Measurements from ENCODE around the gene B3GAT3. TPM values are rescaled to one million over a fixed set of nuclear protein-coding genes. Genes with fewer than 3 reads are reported as not detected.

B3GAT3 gene
- total RNA-seq, 1 donor from 2014 or later = 32.8 TPM

DNA sequence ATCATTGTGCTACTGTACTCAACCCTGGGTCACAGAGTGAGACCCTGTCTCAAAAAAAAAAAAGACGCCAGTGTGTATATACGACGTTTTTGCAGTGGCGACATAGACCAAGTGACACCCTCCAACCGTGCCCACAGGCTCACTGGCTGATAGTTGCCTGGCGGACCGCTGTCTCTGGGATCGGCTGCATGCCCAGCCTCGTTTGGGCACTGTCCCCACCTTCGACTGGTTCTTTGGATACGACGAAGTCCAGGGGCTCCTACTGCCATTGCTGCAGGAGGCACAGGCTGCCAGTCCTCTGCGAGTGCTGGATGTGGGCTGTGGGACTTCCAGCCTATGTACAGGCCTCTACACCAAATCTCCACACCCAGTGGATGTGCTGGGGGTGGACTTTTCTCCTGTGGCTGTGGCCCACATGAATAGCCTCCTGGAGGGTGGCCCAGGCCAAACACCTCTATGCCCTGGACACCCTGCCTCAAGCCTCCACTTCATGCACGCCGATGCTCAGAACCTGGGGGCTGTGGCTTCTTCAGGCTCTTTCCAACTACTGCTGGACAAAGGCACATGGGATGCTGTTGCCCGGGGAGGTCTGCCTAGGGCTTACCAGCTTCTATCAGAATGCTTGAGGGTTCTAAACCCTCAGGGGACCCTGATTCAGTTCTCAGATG, 44.6 kb upstream of the B3GAT3 start:
- TF ChIP-seq, protein P1, sequence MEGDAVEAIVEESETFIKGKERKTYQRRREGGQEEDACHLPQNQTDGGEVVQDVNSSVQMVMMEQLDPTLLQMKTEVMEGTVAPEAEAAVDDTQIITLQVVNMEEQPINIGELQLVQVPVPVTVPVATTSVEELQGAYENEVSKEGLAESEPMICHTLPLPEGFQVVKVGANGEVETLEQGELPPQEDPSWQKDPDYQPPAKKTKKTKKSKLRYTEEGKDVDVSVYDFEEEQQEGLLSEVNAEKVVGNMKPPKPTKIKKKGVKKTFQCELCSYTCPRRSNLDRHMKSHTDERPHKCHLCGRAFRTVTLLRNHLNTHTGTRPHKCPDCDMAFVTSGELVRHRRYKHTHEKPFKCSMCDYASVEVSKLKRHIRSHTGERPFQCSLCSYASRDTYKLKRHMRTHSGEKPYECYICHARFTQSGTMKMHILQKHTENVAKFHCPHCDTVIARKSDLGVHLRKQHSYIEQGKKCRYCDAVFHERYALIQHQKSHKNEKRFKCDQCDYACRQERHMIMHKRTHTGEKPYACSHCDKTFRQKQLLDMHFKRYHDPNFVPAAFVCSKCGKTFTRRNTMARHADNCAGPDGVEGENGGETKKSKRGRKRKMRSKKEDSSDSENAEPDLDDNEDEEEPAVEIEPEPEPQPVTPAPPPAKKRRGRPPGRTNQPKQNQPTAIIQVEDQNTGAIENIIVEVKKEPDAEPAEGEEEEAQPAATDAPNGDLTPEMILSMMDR (IDR thresholded peaks at IDR 0.05; ENCODE audit: unreplicated experiment) = no peak
- Mint-ChIP-seq H3K36me3 (ENCODE audit: low read depth, unreplicated experiment) (peaks cover 7% of the 10 kb centered on the region), H3K4me3 (ENCODE audit: unreplicated experiment) (peak overlapping the region; percentile 79), H3K27me3 (ENCODE audit: unreplicated experiment) (peaks cover 8% of the 10 kb centered on the region), H3K27ac (ENCODE audit: unreplicated experiment) (no peak overlapping the region), H3K4me1 (ENCODE audit: unreplicated experiment) (peaks cover 27% of the 10 kb centered on the region), H3K9me3 (ENCODE audit: unreplicated experiment) (no peaks in the 10 kb centered on the region)
- DNase-seq (ENCODE audit: low spot score) = no peak

DNA sequence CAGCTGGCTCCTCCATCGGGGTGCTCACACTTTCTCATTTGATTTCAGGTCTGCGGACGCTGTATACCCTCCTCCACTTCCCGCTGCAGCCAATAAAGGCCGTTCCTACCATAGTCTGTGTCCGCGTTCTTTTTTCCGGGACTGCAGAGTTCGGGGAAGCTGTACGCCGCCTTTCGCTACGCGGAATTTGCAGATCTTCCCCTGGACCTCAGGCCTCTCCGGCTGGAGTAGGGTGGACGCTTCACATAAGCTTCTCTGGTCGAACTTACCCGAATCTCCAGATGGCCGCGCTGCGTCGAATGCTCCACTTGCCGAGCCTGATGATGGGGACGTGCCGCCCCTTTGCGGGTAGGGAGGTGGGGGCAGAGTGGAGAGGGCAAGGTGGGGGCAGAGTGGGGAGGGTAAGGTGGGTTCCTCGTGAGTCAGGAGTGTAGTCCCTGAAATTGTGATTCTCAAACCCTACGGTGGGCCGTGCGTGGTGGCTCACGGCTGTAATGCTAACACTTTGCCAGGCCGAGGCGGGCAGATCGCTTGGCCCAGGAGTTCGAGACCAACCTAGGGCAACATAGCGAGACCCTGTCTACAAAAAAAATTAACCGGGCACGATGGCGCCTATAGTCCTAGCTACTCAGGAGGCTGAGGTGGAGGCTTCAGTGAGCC, 43.9 kb upstream of the B3GAT3 start:
- Mint-ChIP-seq H3K9me3 (ENCODE audit: unreplicated experiment) (no peaks in the 10 kb centered on the region), H3K27me3 (ENCODE audit: unreplicated experiment) (peaks cover 3% of the 10 kb centered on the region), H3K4me1 (ENCODE audit: unreplicated experiment) (peaks cover 21% of the 10 kb centered on the region), H3K4me3 (ENCODE audit: unreplicated experiment) (peak overlapping the region; percentile 97), H3K36me3 (ENCODE audit: low read depth, unreplicated experiment) (peaks cover 4% of the 10 kb centered on the region), H3K27ac (ENCODE audit: unreplicated experiment) (peak overlapping the region; percentile 90)
- peak; percentile 52 for DNase-seq (ENCODE audit: low spot score)
- TF ChIP-seq, protein P1 (IDR thresholded peaks at IDR 0.05; ENCODE audit: unreplicated experiment) = no peak

DNA sequence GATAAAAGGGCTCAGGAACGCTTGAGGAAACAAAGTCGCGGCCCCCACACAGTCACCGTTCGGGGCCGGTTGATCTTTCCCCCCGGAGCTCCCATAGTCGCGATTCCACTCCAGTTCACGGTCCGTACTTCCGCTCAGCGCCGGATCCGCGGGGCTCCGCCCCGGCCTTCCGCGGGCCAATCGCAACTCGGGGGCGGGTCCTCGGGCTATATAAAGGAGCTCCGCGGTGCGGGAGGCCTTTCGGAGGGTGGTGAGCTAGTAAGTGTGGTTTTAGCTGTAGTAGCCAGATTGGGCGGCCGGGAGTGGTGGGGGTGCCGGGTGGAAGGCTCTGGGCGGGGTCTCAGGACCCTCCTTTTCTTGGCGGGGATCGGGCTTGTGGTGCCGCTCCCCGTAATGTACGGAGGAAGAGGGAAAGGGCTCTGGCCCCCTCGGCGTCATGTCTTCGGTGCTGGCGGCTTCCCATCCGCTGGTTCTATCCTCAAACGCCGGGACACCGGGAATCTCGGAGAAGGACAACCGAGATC, 43.4 kb upstream of the B3GAT3 start, which contains the start of the genes C11orf98 and CSKMT:
Gene C11orf98 (minus strand): TSS at position 136 of the 524 bp plus-strand sequence. CDS start 41 bp downstream, at position 95.
Gene CSKMT (plus strand): TSS at position 238 of the 524 bp plus-strand sequence. CDS start 568 bp downstream, outside the sequence.
- TF ChIP-seq, protein P1 (IDR thresholded peaks at IDR 0.05; ENCODE audit: unreplicated experiment) = no peak
- Mint-ChIP-seq H3K27me3 (ENCODE audit: unreplicated experiment) (peaks cover 3% of the 10 kb centered on the region), H3K4me1 (ENCODE audit: unreplicated experiment) (peaks cover 20% of the 10 kb centered on the region), H3K9me3 (ENCODE audit: unreplicated experiment) (no peaks in the 10 kb centered on the region), H3K36me3 (ENCODE audit: low read depth, unreplicated experiment) (peaks cover 4% of the 10 kb centered on the region), H3K4me3 (ENCODE audit: unreplicated experiment) (peak within 1 kb of the TSS; percentile 97), H3K27ac (ENCODE audit: unreplicated experiment) (peak within 1 kb of the TSS; percentile 90)
- peak; percentile 96 for DNase-seq (ENCODE audit: low spot score)

DNA sequence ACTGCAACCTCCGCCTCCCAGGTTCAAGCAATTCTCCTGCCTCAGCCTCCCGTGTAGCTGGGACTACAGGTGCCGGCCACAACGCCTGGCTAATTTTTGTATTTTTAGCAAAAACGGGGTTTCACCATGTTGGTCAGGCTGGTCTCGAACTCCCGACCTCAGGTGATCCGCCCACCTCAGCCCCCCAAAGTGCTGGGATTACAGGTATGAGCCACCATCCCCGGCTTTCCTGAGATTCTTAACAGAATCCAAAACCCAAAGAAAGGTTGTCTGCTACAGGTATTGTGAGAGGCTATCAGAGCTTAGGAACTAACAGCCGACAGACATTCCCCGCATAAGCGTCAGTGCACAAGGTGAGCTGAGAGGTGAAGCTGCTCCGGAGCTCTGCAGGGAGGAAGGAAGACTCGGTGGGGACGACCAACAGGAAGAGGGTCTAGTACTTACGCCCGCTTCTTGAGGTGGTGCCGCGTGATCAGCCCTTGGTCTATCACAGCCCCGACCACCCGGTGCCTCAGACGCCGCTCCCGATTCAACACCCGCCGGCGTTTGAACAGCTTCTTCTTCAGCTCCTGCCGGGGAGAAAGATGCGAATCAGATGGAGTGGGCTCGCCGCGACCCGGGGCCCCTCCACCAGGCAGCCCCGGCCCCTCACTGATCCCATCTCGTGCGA, 42.8 kb upstream of the B3GAT3 start:
- Mint-ChIP-seq H3K27ac (ENCODE audit: unreplicated experiment) (peak overlapping the region; percentile 90), H3K27me3 (ENCODE audit: unreplicated experiment) (peaks cover 3% of the 10 kb centered on the region), H3K4me3 (ENCODE audit: unreplicated experiment) (peak overlapping the region; percentile 97), H3K4me1 (ENCODE audit: unreplicated experiment) (peaks cover 19% of the 10 kb centered on the region), H3K36me3 (ENCODE audit: low read depth, unreplicated experiment) (peaks cover 4% of the 10 kb centered on the region), H3K9me3 (ENCODE audit: unreplicated experiment) (no peaks in the 10 kb centered on the region)
- TF ChIP-seq, protein P1 (IDR thresholded peaks at IDR 0.05; ENCODE audit: unreplicated experiment) = no peak
- DNase-seq (ENCODE audit: low spot score) = no peak
